ENCODE results near the gene ADAMTS18. TPM values are rescaled to one million over a fixed set of nuclear protein-coding genes. Genes with fewer than 3 reads are reported as not detected.

Gene ADAMTS18
- total and polyA plus RNA-seq, 2 of the 8 experiments (the other 6 are each of a cell fraction or from before 2014, with no cell fraction given), result 0.05 to 0.19 TPM

DNA sequence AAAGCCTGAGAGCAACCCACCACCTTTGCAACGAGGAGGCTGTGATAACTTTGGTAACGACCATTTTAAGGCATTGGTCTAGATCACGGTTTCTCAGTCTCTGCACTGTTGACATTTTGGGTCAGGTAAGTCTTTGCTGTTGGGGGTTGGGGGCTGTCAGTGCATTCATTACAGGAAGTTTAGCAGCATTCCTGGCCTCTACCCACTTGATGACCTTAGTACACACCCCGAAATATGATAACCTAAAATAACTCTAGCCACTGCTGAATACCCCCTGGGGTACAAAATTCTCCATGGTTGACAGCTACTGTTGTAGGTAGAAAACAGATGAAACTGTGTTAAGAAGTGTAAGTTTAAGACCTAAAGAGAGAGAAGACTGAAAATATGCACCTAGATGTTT is 36.3 kb downstream of the ADAMTS18 start:
- Histone ChIP-seq H3K79me1 (ENCODE audit: low read depth, low read length) (no peaks in the 10 kb centered on the region), H2BK12ac (ENCODE audit: low read depth, low read length) (no peak overlapping the region), H3K4me2 (ENCODE audit: insufficient read depth in 1 of 2, low read depth in 2 of 2, low read length in 2 of 2) (no peak overlapping the region), H2BK5ac (ENCODE audit: low read depth, low read length) (no peak overlapping the region), H4K91ac (replicated peaks; ENCODE audit: insufficient read length, low read length) (no peak overlapping the region), H3K14ac (ENCODE audit: insufficient read length) (no peak overlapping the region), H2AK5ac (ENCODE audit: low read depth, low read length) (no peak overlapping the region), H3K56ac (replicated peaks; ENCODE audit: insufficient read length, low read depth, low read length) (no peak overlapping the region), H3K79me2 (ENCODE audit: control insufficient read depth in 1 of 2, insufficient read depth in 2 of 2, low read length in 2 of 2) (no peaks in the 10 kb centered on the region), H4K5ac (ENCODE audit: insufficient read length, low read depth, low read length) (no peak overlapping the region), H3K4ac (replicated peaks; ENCODE audit: insufficient read length, low read depth, low read length) (no peak overlapping the region), H3K23ac (ENCODE audit: insufficient read length) (no peak overlapping the region), H3K27ac (ENCODE audit: low read depth, low read length) (no peak overlapping the region), H3K18ac (ENCODE audit: extremely low read depth, low read length) (no peak overlapping the region), H3K23me2 (ENCODE audit: low read depth, low read length) (no peaks in the 10 kb centered on the region), H4K8ac (ENCODE audit: extremely low read depth, insufficient read depth, low read length) (no peak overlapping the region), H3K27me3 (replicated peaks in 1 of 4; ENCODE audit: control insufficient read depth in 3 of 4, extremely low read depth in 1 of 4, insufficient read depth in 3 of 4, low read length in 3 of 4) (no peaks in the 10 kb centered on the region), H3K4me3 (ENCODE audit: extremely low read depth in 1 of 4, insufficient read depth in 2 of 4, low read depth in 3 of 4, low read length in 4 of 4) (no peak overlapping the region), H2AFZ (ENCODE audit: low read length) (0 out of 2 replicates have a peak overlapping the region, but pooled peaks have one; percentile 79), H3K9me3 (ENCODE audit: insufficient read depth in 2 of 2, low read depth in 1 of 2, low read length in 1 of 2) (no peaks in the 10 kb centered on the region), H3K4me1 (replicated peaks in 1 of 4; ENCODE audit: control insufficient read depth in 3 of 4, insufficient read depth in 4 of 4, low read length in 3 of 4) (peaks cover 0 to 7% (median 2%) of the 10 kb centered on the region in 4 experiments; a peak in 3 of 7 replicates), H2BK120ac (replicated peaks; ENCODE audit: low read depth, low read length) (no peak overlapping the region), H3K36me3 (ENCODE audit: control insufficient read depth in 2 of 4, insufficient read depth in 4 of 4, low read length in 3 of 4) (no peaks in the 10 kb centered on the region), H2BK15ac (ENCODE audit: low read length) (no peak overlapping the region), H4K20me1 (replicated peaks in 1 of 2; ENCODE audit: control insufficient read depth in 1 of 2, insufficient read depth in 2 of 2, low read length in 2 of 2) (no peaks in the 10 kb centered on the region), H3K9ac (replicated peaks in 1 of 4; ENCODE audit: extremely low read depth in 1 of 4, low read depth in 3 of 4, low read length in 3 of 4) (no peak overlapping the region), H2BK20ac (ENCODE audit: low read length) (no peak overlapping the region)
- WGBS, 2 experiments (ENCODE audit: extremely low coverage in 1 of 2, insufficient coverage in 1 of 2, insufficient read length in 1 of 2, insufficient replicate concordance in 2 of 2, low coverage in 1 of 2, low lambda C conversion rate in 2 of 2, missing lambda C conversion rate in 1 of 2), result 80% methylated on average over 4 of the region's 4 CpGs; no CpG with 5 or more reads in 1 of the 2 experiments
- TF ChIP-seq RXRA (IDR thresholded peaks at IDR 0.05; ENCODE audit: insufficient read depth, low read depth, low read length) (no peak), SAP30 (IDR thresholded peaks at IDR 0.05; ENCODE audit: insufficient read depth, insufficient replicate concordance, low read length) (no peak), CBX5 (IDR thresholded peaks at IDR 0.05; ENCODE audit: low read depth, low read length) (no peak)
- no peak for DNase-seq (ENCODE audit: low read depth in 1 of 2, low spot score in 2 of 2)
- FAIRE-seq, result no peak
- CTCF ChIA-PET (ENCODE audit: partially characterized antibody), result interaction anchor here (1.0 to 3.3 kb wide), 3 partner anchors 7 to 162 kb away, joined by 3 to 11 read pairs (median 3); no protein-coding TSS in a partner anchor
- POLR2A ChIA-PET (ENCODE audit: partially characterized antibody), result interaction anchor here (1.2 kb wide), 1 partner anchor 15 kb away, joined by 3 read pairs; no protein-coding TSS in a partner anchor

Measured in H1 (cell line).